T-helper 22 cell (primary cell): ENCODE data around the gene DDX4.

ENCODE experiments used
- DNase-seq: peaks from one replicate; pipeline ENCODE4 v3.0.0-alpha.2; 2020; ENCODE audit warnings: low read depth

DDX4 gene

GRCh38 chr5:55823151-55823796 is 85.4 kb downstream of the DDX4 start:
- no peak for DNase-seq

DNA sequence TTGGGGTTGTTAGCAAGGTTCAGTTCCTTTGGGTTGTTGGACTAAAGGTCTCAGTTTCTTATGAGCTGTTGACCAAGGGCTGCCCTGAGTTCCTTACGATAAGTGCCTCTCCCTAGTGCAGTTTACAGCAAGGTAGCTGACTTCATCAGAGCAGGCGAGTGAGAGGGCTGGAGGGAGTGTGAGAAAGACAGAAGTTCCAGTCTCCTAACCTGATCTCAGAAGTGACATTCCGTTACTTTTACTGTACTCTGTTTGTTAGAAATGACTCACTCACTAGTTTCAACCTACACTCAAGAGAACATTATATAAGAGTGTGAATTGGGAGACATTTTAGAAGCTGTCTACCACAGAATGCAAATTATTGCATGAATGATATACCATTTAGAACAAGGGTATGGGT is 92.1 kb downstream of the DDX4 start:
- DNase-seq: no peak

GRCh38 chr5:55832446-55832845 is 94.6 kb downstream of the DDX4 start:
- no peak for DNase-seq

- no peak for DNase-seq
These were observed 98.3 kb downstream of the DDX4 start for GRCh38 chr5:55836191-55836590.

DNA sequence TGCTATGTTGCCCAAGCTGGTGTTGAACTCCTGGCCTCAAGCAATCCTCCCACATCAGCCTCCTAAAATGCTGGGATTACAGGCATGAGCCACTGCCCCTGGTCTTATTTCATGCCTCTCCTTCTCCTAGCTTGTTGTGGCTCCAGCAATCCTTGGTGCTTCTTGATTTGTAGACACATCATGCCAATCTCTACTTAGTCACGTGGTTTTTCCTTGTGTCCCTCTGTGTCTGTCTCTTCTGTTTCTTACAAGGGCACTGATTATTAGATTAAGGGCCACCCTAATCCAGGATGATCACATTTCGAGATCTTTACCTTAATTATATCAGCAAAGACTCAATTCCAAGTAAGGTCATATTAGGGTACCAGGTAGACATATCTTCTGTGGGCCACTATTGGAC is 104.1 kb downstream of the DDX4 start:
- DNase-seq: no peak

- no peak for DNase-seq
These were observed 110.0 kb downstream of the DDX4 start for GRCh38 chr5:55847837-55848236.

DNA sequence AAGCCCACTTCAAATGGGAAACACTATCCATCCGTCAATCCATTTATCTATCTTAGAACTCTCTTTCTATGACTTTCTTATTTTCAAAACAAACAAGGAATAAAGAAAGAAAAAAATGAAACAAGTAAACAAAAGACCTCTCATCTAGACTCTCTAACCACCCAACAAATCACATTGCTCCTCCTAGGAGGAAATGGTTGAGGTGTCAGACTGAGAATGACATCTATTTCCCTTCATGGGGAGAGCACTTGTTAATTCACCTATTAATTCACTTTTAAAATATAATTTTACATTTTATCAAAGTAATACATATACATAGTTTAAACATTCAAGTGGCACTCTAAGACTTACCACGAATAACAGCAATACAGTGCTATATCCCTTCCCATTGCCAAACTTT is 110.9 kb downstream of the DDX4 start:
- no peak for DNase-seq

GRCh38 chr5:55850839-55851674 is 113.2 kb downstream of the DDX4 start, which contains the start of gene IL31RA:
Gene IL31RA (plus strand): TSS chr5:55851357. CDS start chr5:55851571, 214 bp downstream.
- no peak for DNase-seq

GRCh38 chr5:55851675-55851979 is 113.8 kb downstream of the DDX4 start:
- no peak for DNase-seq

GRCh38 chr5:55852503-55852902 is 114.6 kb downstream of the DDX4 start:
- no peak for DNase-seq

- DNase-seq: no peak
These were observed 115.3 kb downstream of the DDX4 start for GRCh38 chr5:55853041-55853670.

GRCh38 chr5:55853818-55854217 is 116.0 kb downstream of the DDX4 start:
- DNase-seq: no peak

DNA sequence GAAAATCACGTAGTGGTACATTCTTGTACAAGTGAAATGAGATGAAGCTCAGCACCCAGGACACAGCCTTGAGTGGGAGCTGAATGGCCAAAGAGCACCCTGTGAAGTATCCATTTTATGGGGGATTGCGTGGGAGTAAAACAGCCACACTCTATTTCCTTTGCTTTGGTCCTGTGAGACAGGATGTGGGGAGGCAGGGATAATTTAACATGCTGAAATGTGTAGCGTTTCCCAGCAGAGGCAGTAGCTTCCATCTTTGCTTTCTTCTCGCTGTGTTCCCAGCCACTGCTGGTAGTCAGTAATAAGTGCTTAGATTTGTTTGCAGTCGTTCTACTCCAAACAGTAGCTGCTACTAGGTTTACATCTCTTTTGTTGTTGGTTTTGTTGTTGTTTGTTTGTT is 117.6 kb downstream of the DDX4 start:
- no peak for DNase-seq

DNA sequence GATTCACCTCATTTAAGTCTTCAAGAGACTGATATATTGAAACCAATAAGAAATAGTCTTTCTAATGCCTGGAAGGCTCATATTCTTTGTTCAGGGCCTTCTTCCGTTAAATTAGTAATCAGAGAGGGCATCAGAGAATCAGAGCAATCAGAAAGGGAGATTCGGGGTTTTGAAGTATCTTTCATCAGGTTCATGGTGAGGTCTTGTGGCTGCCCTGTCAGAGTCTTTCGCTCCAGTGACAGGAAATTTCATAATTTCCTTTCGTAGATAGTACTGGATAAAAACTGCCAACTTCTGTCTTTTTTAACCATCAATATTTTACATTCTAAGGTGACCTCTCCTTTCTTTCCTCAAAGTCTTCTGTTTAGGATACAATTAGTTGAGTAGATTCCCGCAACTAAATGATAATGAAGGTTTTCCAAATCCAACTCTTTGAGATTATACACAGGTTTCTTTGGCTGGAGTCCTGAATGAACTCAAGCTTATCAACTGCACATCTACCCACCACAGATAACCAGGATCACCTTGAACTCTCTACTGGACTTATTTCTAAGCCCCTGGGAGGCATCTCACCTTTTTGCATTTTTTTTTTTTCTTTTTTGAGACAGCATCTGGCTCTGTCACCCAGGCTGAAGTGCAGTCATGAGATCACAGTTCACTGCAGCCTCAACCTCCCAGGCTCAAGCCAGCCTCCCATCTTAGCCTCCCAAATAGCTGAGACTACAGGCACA is 118.8 kb downstream of the DDX4 start:
- no peak for DNase-seq

- DNase-seq: no peak
These were observed 119.4 kb downstream of the DDX4 start for GRCh38 chr5:55857247-55857640.

GRCh38 chr5:55858104-55858503 is 120.2 kb downstream of the DDX4 start:
- no peak for DNase-seq

- DNase-seq: no peak
These were observed 122.4 kb downstream of the DDX4 start for GRCh38 chr5:55860288-55860687.

- DNase-seq: no peak
These were observed 122.8 kb downstream of the DDX4 start for GRCh38 chr5:55860709-55861108.

DNA sequence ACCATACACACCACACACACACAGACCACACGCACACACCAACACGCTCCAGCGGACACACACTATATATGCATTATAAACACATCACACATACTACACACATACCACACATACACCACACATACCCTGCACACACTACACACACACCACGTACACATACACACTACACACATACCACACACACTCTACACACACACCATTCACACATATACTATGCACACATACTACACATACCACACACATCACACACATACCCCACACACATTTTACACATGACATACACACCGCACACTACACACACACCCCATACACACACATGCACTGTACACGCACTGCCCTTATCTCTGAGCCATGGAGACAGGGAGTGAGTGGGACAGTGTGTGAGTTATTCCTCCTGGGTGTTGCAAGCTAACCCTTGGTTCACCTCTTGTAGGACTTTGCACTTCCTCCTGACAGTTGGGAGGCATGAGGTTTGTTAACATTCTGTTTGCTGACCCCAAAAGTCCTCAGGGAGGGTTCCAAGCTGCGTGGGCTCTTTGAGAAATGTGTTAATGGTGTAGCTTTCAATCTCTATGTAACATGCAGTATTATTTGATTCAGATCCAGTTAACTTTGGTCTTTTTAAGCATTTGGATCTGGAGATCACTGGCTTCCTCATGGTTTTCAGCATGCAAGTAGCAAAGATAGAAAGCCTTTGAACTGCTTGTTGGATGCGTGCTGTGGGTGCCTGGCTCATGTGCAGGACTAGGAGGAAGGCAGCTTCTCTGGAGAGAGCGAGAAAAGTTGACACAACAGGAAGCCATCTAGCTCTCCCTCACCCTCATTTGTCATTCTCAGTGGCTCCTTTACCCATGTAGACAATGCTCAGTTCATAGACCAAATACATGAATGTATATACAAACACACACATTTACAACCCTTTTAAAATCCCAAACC is 127.0 kb downstream of the DDX4 start:
- no peak for DNase-seq

DNA sequence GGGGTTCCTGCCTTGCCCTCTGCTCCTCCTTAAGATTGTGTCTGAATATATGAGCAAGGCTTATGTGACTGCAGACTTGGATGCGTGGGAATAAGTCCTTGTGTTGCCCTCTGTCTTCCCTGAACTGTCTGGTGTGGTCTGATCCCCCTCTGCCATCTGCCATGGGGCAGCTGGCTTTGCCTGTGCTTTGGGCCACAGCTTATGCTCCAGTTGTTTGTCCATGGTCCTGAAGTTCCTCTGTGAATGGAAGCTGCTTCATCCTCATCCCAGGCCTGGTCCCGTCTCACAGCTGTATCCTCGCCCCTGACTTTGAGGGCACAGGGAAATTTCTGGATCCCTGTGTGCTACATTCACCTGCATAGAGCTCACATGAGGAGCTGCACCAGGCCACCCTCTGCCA is 128.0 kb downstream of the DDX4 start:
- no peak for DNase-seq

GRCh38 chr5:55866485-55866884 is 128.6 kb downstream of the DDX4 start:
- no peak for DNase-seq
